GM18517 (cell line): ENCODE results near the gene PADI2.

ENCODE experiments used
- ATAC-seq: cut with Tn5 transposase; IDR thresholded peaks from one replicate; pipeline ENCODE4 v1.9.1; 2021; ENCODE audit warnings: mild to moderate bottlenecking, moderate library complexity; ENCODE audit not compliant: unreplicated experiment

The PADI2 gene

GRCh38 chr1:17024721-17025120 lies 94.5 kb downstream of the PADI2 start:
- ATAC-seq = no peak

- no peak for ATAC-seq
Measured at GRCh38 chr1:17023573-17023972, 95.7 kb downstream of the PADI2 start.

DNA sequence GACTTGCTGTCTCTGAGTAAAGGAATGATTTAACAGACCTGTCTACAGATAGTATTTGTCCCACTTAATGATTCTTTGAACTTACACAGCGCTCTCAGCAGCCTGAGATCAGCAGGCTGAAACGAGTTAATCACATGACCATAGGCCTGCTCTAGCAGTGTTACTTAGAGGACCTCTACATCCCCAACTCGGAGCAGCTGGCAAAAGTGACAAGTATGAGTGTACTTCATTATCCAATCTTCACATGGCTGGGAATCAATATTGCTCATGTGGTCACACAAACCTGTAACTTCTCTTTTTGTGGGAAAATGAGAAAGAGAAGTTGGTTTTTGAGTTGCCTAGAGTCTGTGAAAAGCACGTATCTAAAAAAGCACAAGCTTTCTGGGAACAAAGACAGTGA lies 96.1 kb downstream of the PADI2 start:
- no peak for ATAC-seq

DNA sequence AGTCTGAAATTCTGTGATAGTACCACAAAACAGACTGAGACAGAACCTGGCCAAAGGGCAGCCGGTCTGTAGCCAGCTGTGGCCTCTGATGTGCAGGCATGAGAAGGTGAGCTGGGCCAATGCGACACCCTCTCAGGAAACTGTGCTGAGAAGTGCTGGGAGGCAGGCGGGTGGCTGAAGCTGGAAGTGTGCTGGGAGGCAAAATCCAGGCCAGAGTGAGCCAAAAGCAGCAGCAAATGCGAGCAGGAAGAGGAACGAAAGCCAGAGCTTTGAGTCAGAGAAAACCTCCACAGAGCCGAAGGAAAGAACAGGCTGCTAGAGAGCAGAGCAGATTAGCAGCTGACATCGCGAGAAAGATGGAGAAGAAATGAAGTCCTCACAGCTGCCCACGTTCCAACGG lies 97.4 kb downstream of the PADI2 start:
- ATAC-seq = no peak

DNA sequence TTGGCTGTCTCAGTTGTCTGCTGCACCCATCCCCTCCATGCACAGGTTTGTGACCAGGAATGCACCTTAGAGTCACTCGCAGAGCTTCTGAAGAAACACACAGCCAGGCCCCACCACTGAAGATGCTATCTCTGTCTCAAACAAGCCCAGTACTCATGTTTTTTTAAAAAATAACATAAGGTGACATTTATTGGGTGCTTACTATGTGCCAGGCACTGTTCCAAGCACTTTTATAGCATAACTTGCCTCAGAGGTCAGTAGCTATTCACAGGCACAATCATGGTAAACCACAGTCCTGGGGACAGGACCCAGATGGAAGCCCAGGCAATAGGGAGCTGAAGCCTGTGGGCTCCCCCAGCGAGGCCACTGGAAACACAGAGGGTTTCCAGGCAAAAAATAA lies 98.7 kb downstream of the PADI2 start:
- ATAC-seq = no peak

- ATAC-seq = no peak
Measured at GRCh38 chr1:17018849-17019248, 100.4 kb downstream of the PADI2 start.

- no peak for ATAC-seq
Measured at GRCh38 chr1:17017435-17017834, 101.8 kb downstream of the PADI2 start.
